Activated T-helper 1 cell treated with anti-CD3 and anti-CD28 coated beads, Interleukin-2, amount 50 U/mL, for 16 hours (primary cell): ENCODE data around the gene CCR5AS.
"Not testable (repeated sequence)": the region's sequence is repeated elsewhere in the genome, so short reads cannot be mapped to it uniquely, and the experiment has no call there.

ENCODE experiments used
- DNase-seq, 2 donors: peaks; one replicate each; pipeline ENCODE4 v3.0.0-alpha.2; 2020; ENCODE audit warnings: low read depth in 1 of 2, low spot score in 1 of 2

CCR5AS gene

GRCh38 chr3:46429671-46430070, 22.8 kb upstream of the CCR5AS start:
- DNase-seq, result no peak

- DNase-seq, result no peak
Measured at GRCh38 chr3:46429250-46429649, 22.4 kb upstream of the CCR5AS start.

GRCh38 chr3:46427916-46428833, 21.3 kb upstream of the CCR5AS start:
- DNase-seq, result no peak

- not testable (repeated sequence) for DNase-seq
Measured at GRCh38 chr3:46427404-46427803, 20.5 kb upstream of the CCR5AS start.

GRCh38 chr3:46426476-46426875, 19.6 kb upstream of the CCR5AS start:
- DNase-seq, result not testable (repeated sequence)

GRCh38 chr3:46423588-46423987, 16.7 kb upstream of the CCR5AS start:
- DNase-seq, result no peak

GRCh38 chr3:46422617-46423016, 15.8 kb upstream of the CCR5AS start:
- DNase-seq, result no peak

- DNase-seq, result no peak
Measured at GRCh38 chr3:46420931-46421330, 14.1 kb upstream of the CCR5AS start.

- no peak for DNase-seq
Measured at GRCh38 chr3:46419816-46420215, 12.9 kb upstream of the CCR5AS start.

- DNase-seq, result no peak
Measured at GRCh38 chr3:46417841-46418611, 11.2 kb upstream of the CCR5AS start.

- DNase-seq, result no peak
Measured at GRCh38 chr3:46416811-46417510, 10.1 kb upstream of the CCR5AS start.

- no peak for DNase-seq
Measured at GRCh38 chr3:46416125-46416810, 9.4 kb upstream of the CCR5AS start.

GRCh38 chr3:46414739-46415138, 7.9 kb upstream of the CCR5AS start:
- DNase-seq, result no peak

- no peak for DNase-seq
Measured at GRCh38 chr3:46413951-46414350, 7.1 kb upstream of the CCR5AS start.

- no peak for DNase-seq
Measured at GRCh38 chr3:46412786-46413298, 6.0 kb upstream of the CCR5AS start.

GRCh38 chr3:46411271-46411670, 4.4 kb upstream of the CCR5AS start:
- no peak for DNase-seq

GRCh38 chr3:46410669-46411068, 3.8 kb upstream of the CCR5AS start:
- no peak for DNase-seq

- no peak for DNase-seq
Measured at GRCh38 chr3:46409739-46410489, 3.0 kb upstream of the CCR5AS start.

- DNase-seq, result no peak
Measured at GRCh38 chr3:46408853-46409252, 2.0 kb upstream of the CCR5AS start.

- DNase-seq, result no peak
Measured at GRCh38 chr3:46407970-46408369, 1.1 kb upstream of the CCR5AS start.
